Gastroesophageal sphincter (tissue), 3 donors: ENCODE results near the gene SGSM1.

Experiments used
- CTCF ChIP-seq, 4 experiments: fragments of 200-600 bp in 2 of 4; fragments of 450-650 bp in 2 of 4; sonication (generic) in 1 of 4; IDR thresholded peaks; one replicate each; pipeline ENCODE4 v1.5.1; 2017 to 2019; ENCODE audit warnings: antibody characterized with exemption in 4 of 4, mild to moderate bottlenecking in 2 of 4, moderate library complexity in 2 of 4
- POLR2AphosphoS5 ChIP-seq: sonication (generic); formaldehyde crosslinking; IDR thresholded peaks from one replicate; pipeline ENCODE4 v1.6.1; 2017; ENCODE audit warnings: antibody characterized with exemption

- TF ChIP-seq CTCF (IDR thresholded peaks at IDR 0.05): no peak
- TF ChIP-seq POLR2AphosphoS5: no peak
Measured at GRCh38 chr22:24841261-24841660, 35.2 kb downstream of the SGSM1 start.
